CD4-positive, alpha-beta T cell treated with Interferon alpha-2 for 1 hour (primary cell): ENCODE measurements around the gene UBE2N.
"Not testable (repeated sequence)": the region's sequence is repeated elsewhere in the genome, so short reads cannot be mapped to it uniquely, and the experiment has no call there.

ENCODE experiments used
- DNase-seq, 2 donors: peaks; one replicate each; pipeline ENCODE4 v3.0.0-alpha.2; 2020 to 2022

Gene UBE2N

DNA sequence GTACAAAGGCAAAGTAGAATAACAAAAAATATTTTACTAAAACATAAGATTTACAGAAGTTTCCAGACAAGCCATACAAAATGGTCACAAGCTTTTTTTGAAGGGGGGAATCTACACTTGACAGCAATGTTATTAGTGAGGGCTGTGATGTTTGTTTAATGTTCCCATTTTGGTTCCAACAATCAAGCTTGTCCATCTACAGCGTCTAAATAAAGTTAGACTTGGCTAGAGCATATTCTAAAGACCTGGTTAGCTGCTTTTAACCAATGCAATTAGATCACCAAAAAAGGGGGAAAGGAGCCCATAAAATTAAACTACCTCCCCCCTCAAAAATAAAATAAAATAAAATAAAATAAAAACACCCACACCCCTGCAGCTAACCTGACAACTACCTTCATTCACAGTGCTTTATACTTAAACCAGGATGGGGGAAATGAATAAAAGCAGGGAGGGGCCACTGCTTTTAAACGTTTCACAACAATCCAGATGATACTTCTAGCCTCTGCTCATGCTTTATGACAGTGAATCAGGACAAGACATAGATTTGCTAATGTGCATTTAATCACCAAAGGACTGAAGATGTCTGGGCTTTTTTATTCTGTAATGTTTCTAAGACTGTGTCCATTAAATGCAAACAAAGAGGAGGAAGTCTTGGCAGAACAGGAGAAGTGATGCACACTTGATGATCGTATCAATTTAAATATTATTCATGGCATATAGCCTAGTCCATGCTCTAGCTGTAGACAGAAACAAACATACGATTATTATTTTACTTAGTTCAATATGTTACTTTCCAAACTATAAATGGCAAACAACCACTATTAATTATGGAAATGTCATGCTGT lies 32.2 kb downstream of the UBE2N start:
- DNase-seq = not testable (repeated sequence)

GRCh38 chr12:93408813-93409212 lies 32.9 kb downstream of the UBE2N start:
- no peak for DNase-seq

GRCh38 chr12:93407963-93408283 lies 33.8 kb downstream of the UBE2N start:
- no peak for DNase-seq

DNA sequence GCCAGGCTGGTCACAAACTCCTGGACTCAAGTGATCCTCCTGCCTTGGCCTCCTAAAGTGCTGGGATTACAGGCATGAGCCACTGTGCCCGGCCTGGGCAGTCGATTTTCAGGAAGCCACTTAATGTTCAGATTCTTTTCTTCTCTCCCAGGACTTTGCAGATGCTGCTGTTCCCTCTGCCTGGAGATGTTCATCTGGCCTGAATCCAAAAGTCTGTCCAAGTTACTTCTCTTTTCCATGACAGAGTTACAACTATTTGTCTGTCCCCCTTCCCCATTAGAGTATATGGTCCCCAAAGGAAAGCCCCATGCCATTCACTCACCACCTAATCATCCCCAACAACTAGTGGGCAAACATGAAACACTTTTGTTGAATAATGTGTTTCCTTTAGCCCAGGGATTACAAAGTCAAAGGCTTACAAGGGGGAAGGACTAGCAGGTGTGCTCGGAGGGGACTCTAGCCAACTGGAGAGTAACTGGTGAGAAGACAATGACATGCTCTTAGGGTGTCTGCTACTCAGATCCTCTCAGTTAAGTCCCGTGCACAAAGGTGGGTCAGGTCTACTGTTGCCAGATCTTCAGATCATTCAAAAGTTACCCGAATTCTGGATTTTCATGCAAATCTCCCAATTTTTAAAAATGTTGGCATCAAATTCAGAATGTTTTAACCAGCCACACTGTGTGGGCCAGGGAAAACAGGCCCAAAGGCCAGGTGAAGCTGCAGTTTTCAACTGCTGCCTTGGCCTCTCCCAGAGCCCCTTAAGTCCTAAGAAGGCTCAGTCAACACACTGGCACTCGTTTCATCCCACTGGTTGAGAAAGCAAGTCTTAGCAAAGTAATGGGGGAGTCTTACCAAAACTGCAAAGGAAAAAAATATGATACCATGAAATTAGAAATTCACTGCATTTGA lies 34.4 kb downstream of the UBE2N start:
- no peak for DNase-seq

GRCh38 chr12:93404961-93405849 lies 36.5 kb downstream of the UBE2N start:
- no peak for DNase-seq

- no peak for DNase-seq
Measured at GRCh38 chr12:93403988-93404803, 37.6 kb downstream of the UBE2N start.

DNA sequence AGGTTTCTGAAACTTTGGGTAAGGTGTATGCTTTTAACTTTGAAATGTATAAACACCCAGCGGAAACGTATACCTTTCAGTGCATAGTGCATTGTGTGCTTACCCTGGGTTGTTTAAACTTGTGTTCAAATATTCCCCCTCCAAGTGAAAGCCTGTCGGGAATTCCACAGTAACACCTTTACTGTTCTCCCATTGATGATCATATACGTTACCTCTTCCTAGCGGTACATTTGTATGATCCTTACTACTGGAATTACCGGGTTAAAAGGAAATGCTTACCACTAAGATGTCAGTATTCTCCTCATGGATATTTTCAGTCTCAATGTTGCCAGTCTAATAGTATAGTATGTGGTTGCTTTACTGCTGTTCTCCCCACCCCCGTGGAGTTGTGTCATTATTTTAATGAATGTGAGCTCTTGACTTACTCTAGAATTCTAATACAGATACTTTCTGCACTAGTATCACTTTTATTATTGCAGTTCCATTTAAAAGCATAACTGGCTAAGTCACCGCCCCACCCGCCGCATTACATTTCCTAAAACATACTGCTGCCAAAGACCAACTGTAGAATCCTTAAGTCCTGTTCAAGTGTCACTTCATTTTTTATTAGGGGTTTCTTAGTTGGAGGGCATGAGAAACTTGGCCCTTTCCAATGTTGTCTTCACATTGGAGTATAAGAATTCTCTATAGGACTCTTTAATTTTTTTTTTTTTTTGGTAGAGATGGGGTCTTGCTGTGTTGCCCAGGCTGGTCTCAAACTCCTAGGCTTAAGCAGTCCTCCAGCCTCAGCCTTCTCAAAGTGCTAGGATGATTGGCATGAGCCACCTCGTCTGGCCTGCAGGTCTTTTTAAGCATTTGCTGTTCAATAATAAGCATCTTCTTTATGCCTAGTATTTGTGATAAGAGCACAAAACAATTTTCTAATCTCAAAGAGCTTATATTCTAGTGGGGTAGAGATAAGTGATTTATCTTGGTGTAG lies 39.1 kb downstream of the UBE2N start:
- no peak for DNase-seq

GRCh38 chr12:93399183-93399863 lies 42.4 kb downstream of the UBE2N start:
- DNase-seq = not testable (repeated sequence)

DNA sequence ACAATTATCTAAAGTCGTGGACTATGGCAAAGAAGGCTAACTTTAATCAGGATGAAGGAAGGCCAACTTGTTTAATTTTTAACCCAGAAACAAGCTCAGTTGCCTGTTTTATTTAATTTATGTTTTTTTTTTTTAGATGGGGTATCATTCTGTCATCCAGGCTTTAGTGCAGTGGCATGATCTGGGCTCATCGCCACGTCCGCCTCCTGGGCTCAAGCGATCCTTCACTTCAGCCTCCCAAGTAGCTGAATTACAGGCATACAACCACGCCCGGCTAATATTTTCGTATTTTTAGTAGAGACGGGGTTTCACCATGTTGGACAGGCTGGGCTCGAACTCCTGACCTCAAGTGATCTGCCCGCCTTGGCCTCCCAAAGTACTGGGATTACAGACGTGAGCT lies 44.3 kb downstream of the UBE2N start:
- no peak for DNase-seq

GRCh38 chr12:93393425-93393824 lies 48.3 kb downstream of the UBE2N start:
- DNase-seq = no peak

- no peak for DNase-seq
Measured at GRCh38 chr12:93390549-93391297, 51.0 kb downstream of the UBE2N start.

GRCh38 chr12:93390031-93390430 lies 51.7 kb downstream of the UBE2N start:
- no peak for DNase-seq

DNA sequence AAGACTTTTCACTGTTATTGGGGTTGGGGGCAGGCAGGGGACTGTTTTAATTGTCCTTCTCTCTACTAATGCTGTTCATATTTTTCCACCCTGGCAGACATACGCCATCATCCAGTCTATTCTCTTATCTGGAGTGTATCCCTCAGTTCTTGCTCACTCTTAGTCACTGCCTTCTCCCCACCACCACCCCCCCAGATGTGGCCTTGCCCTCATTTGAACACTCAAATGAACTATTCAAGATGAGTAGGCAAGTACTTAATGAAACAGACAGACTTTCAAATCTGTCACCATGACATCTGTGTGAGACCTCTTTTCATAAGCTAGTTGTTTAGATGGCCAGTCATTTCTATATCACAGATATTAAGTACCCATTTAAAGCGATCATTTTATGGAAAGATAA lies 54.0 kb downstream of the UBE2N start:
- DNase-seq = no peak

- not testable (repeated sequence) for DNase-seq
Measured at GRCh38 chr12:93381976-93382437, 59.7 kb downstream of the UBE2N start.

GRCh38 chr12:93381161-93381975 lies 60.4 kb downstream of the UBE2N start:
- DNase-seq = no peak

GRCh38 chr12:93380480-93381121 lies 61.1 kb downstream of the UBE2N start:
- DNase-seq = peak in 1 of 2 donors; percentile 19

- DNase-seq = no peak
Measured at GRCh38 chr12:93379981-93380361, 61.8 kb downstream of the UBE2N start.
